A549 (cell line): Measurements from ENCODE around the gene RPL23.

Experiments used
- CTCF ChIP-seq: fragments of >200 bp; sonication (Bioruptor Twin); formaldehyde crosslinking; IDR thresholded peaks from 3 replicates; pipeline ENCODE4 v1.5.1; 2016
- RARB ChIP-seq: fragments of 250-450 bp; sonication (Bioruptor Pico); IDR thresholded peaks from 2 replicates; pipeline ENCODE4 v1.8.0; 2021; ENCODE audit warnings: mild to moderate bottlenecking, moderate library complexity

GRCh38 chr17:38800237-38800760, 53.2 kb downstream of the RPL23 start:
- TF ChIP-seq RARB (CRISPR knock-in tag) (no peak), CTCF (no peak)
